CD14-positive monocyte (primary cell): ENCODE measurements around the gene ADA. TPM values are rescaled to one million over a fixed set of nuclear protein-coding genes. Genes with fewer than 3 reads are reported as not detected.

Experiments used
- DNase-seq, 3 donors: peaks; one replicate each; pipeline ENCODE4 v3.0.0-alpha.2; 2011 to 2022
- H2AFZ ChIP-seq: 2 replicates; pipeline ENCODE4 v1.6.0; 2012; ENCODE audit warnings: mild to moderate bottlenecking, low read depth, low read length, inconsistent platforms; ENCODE audit not compliant: insufficient read depth, poor library complexity, severe bottlenecking
- H3K27ac ChIP-seq, 2 donors: 1 replicate in 1 of 2; 2 replicates in 1 of 2; pipeline ENCODE4 v1.5.1; 2012 to 2013; ENCODE audit warnings: low read length in 2 of 2, control low read depth in 1 of 2, inconsistent platforms in 1 of 2, low read depth in 1 of 2, mild to moderate bottlenecking in 1 of 2
- H3K27me3 ChIP-seq, 2 donors: one replicate each; pipeline versions ENCODE4 v1.6.0 to v1.6.1; 2011 to 2013; ENCODE audit warnings: low read length in 2 of 2; ENCODE audit not compliant: control insufficient read depth in 2 of 2, insufficient read depth in 2 of 2
- H3K36me3 ChIP-seq, 2 donors: replicated peaks in 1 of 2; 1 replicate in 1 of 2; 2 replicates in 1 of 2; pipeline versions ENCODE4 v1.5.1 to v1.6.1; 2012 to 2013; ENCODE audit warnings: low read length in 2 of 2, control low read depth in 1 of 2, inconsistent platforms in 1 of 2, mild to moderate bottlenecking in 1 of 2; ENCODE audit not compliant: insufficient read depth in 2 of 2, control insufficient read depth in 1 of 2
- H3K4me1 ChIP-seq, 2 donors: 1 replicate in 1 of 2; 2 replicates in 1 of 2; pipeline versions ENCODE4 v1.5.1 to v1.6.1; 2012 to 2013; ENCODE audit warnings: low read length in 2 of 2, control low read depth in 1 of 2, inconsistent platforms in 1 of 2, mild to moderate bottlenecking in 1 of 2, moderate library complexity in 1 of 2; ENCODE audit not compliant: insufficient read depth in 2 of 2, control insufficient read depth in 1 of 2
- H3K4me2 ChIP-seq: replicated peaks from 2 replicates; pipeline ENCODE3; 2012; ENCODE audit warnings: low read length, moderate library complexity, mild to moderate bottlenecking; ENCODE audit not compliant: poor library complexity, severe bottlenecking; ENCODE audit errors: extremely low read depth
- H3K4me3 ChIP-seq, 3 experiments: fragments of 200-600 bp in 1 of 3; sonication (generic) in 1 of 3; replicated peaks in 1 of 3; 1 replicate in 2 of 3; 2 replicates in 1 of 3; pipeline ENCODE4 v1.5.1; 2011 to 2013; ENCODE audit warnings: low read length in 3 of 3, mild to moderate bottlenecking in 3 of 3, control low read depth in 2 of 3, low read depth in 2 of 3, inconsistent platforms in 1 of 3, moderate library complexity in 1 of 3
- H3K79me2 ChIP-seq: 2 replicates; pipeline ENCODE4 v1.6.0; 2012; ENCODE audit warnings: mild to moderate bottlenecking, control low read depth, inconsistent platforms, low read length, moderate library complexity; ENCODE audit not compliant: insufficient read depth
- H3K9ac ChIP-seq: 2 replicates; pipeline ENCODE4 v1.6.0; 2017; ENCODE audit warnings: low read length, mild to moderate bottlenecking; ENCODE audit not compliant: insufficient read depth, poor library complexity, severe bottlenecking
- H3K9me3 ChIP-seq, 2 donors: replicated peaks in 1 of 2; 1 replicate in 1 of 2; 2 replicates in 1 of 2; pipeline versions ENCODE4 v1.5.1 to v1.6.1; 2012 to 2013; ENCODE audit warnings: low read length in 2 of 2, control low read depth in 1 of 2; ENCODE audit not compliant: control insufficient read depth in 1 of 2, insufficient read depth in 1 of 2
- H4K20me1 ChIP-seq: 2 replicates; pipeline ENCODE4 v1.6.0; 2012; ENCODE audit warnings: mild to moderate bottlenecking, low read length, control low read depth, moderate library complexity; ENCODE audit not compliant: insufficient read depth
- H3K27ac Mint-ChIP-seq, 7 donors: one replicate each; pipeline ENCODE4 v1.8.0; 2020; ENCODE audit warnings: mild to moderate bottlenecking in 7 of 7, mixed read lengths in 7 of 7, moderate library complexity in 6 of 7, inconsistent platforms in 2 of 7
- H3K27me3 Mint-ChIP-seq, 3 donors: one replicate each; pipeline ENCODE4 v1.8.0; 2021 to 2022; ENCODE audit warnings: low read depth in 3 of 3, mild to moderate bottlenecking in 3 of 3, mixed read lengths in 3 of 3, moderate library complexity in 3 of 3, inconsistent platforms in 1 of 3
- H3K36me3 Mint-ChIP-seq, 2 donors: one replicate each; pipeline ENCODE4 v1.8.0; 2020; ENCODE audit warnings: mixed read lengths in 2 of 2, inconsistent platforms in 1 of 2, mild to moderate bottlenecking in 1 of 2
- H3K4me1 Mint-ChIP-seq: one replicate; pipeline ENCODE4 v1.8.0; 2020; ENCODE audit warnings: mild to moderate bottlenecking, mixed read lengths
- H3K4me3 Mint-ChIP-seq, 2 donors: one replicate each; pipeline ENCODE4 v1.8.0; 2020; ENCODE audit warnings: mild to moderate bottlenecking in 2 of 2, mixed read lengths in 2 of 2, moderate library complexity in 1 of 2
- H3K9me3 Mint-ChIP-seq, 7 donors: one replicate each; pipeline ENCODE4 v1.8.0; 2020 to 2022; ENCODE audit warnings: mixed read lengths in 7 of 7, mild to moderate bottlenecking in 6 of 7, moderate library complexity in 6 of 7, inconsistent platforms in 2 of 7
- WGBS: methylation state at CpG from one replicate; pipeline ENCODE4 v1.1.5; 2013; ENCODE audit warnings: missing lambda C conversion rate; ENCODE audit not compliant: insufficient coverage; 5-methylcytosine and 5-hydroxymethylcytosine counted together
- intact Hi-C, 2 donors: fragments of 100-400 bp; cut with micrococcal nuclease; formaldehyde crosslinking; loops; one replicate each; pipeline versions ENCODE4 v1.15.0 to v1.15.1; 2023
- polyA plus RNA-seq, 3 donors: library from polyadenylated mRNA; depleted of rRNA in 1 of 3; unstranded in 2 of 3; stranded (reverse) in 1 of 3; fragments of 300-500 nt in 2 of 3; fragments of >200 nt in 1 of 3; fragmentation: Illumina TruSeq in 2 of 3; gene quantifications; 1 replicate in 2 of 3; 2 replicates in 1 of 3; pipeline ENCODE4 v1.2.3, GENCODE V29; 2012 to 2021
- TF ChIP-seq, protein P1 (sequence below): fragments of 200-600 bp; IDR thresholded peaks from one replicate; pipeline ENCODE4 v1.8.0; 2022; ENCODE audit warnings: antibody characterized with exemption, mild to moderate bottlenecking

The ADA gene
- polyA plus RNA-seq, 3 donors, result 11.1 to 17.2 (median 15.6) TPM

DNA sequence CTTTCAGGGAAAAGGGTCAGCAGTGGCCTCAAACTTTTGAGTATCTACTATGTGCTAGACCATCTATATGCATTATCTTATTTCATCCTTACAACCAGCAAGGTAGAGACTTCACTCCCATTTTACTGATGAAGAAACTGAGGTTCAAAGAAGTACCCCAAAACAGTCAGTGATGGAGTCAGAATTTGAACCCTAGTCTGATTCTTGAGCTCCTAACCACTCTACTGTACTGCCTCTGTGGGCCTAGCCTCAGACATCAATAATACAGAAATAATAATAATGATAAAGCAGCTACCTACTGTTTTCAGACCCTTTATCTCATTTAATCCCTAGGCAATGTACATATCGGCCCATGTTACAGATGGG lies 8.4 kb downstream of the ADA start:
- peaks cover 63 to 71% of the 10 kb centered on the region in 2 donors for H3K4me1 ChIP-seq
- peaks cover 0 to 5% of the 10 kb centered on the region in 2 donors for H3K9me3 ChIP-seq
- peak overlapping the region in 1 of 2 donors; percentile 16 for H3K4me3 Mint-ChIP-seq
- no CpG with 5 or more reads among the region's 1 CpG for WGBS
- peak overlapping the region; percentile 72 to 94 (median 89) for H3K27ac Mint-ChIP-seq
- no peak for DNase-seq
- H3K4me2 ChIP-seq, result peak overlapping the region; percentile 56
- peak overlapping the region; percentile 47 to 71 for H3K27ac ChIP-seq
- peaks cover 0 to 2% of the 10 kb centered on the region in 2 donors for H3K36me3 Mint-ChIP-seq
- no peaks in the 10 kb centered on the region for H4K20me1 ChIP-seq
- peaks cover 3% of the 10 kb centered on the region for H3K79me2 ChIP-seq
- no peaks in the 10 kb centered on the region for H3K36me3 ChIP-seq
- no peak overlapping the region for H3K4me3 ChIP-seq
- H3K27me3 Mint-ChIP-seq, result peaks cover 1 to 5% (median 4%) of the 10 kb centered on the region in 3 donors
- no peaks in the 10 kb centered on the region for H3K27me3 ChIP-seq
- peak overlapping the region; percentile 5 for H3K9ac ChIP-seq
- H3K4me1 Mint-ChIP-seq, result peaks cover 67% of the 10 kb centered on the region
- intact Hi-C loops, result loop anchor here in 1 of 2 donors (10.0 kb wide), 1 partner anchor 322 kb away; the partner anchor contains the start of genes STK4 and TOMM34
- peaks cover 0 to 8% (median 5%) of the 10 kb centered on the region in 7 donors for H3K9me3 Mint-ChIP-seq
- no peak overlapping the region for H2AFZ ChIP-seq
- TF ChIP-seq, protein P1, sequence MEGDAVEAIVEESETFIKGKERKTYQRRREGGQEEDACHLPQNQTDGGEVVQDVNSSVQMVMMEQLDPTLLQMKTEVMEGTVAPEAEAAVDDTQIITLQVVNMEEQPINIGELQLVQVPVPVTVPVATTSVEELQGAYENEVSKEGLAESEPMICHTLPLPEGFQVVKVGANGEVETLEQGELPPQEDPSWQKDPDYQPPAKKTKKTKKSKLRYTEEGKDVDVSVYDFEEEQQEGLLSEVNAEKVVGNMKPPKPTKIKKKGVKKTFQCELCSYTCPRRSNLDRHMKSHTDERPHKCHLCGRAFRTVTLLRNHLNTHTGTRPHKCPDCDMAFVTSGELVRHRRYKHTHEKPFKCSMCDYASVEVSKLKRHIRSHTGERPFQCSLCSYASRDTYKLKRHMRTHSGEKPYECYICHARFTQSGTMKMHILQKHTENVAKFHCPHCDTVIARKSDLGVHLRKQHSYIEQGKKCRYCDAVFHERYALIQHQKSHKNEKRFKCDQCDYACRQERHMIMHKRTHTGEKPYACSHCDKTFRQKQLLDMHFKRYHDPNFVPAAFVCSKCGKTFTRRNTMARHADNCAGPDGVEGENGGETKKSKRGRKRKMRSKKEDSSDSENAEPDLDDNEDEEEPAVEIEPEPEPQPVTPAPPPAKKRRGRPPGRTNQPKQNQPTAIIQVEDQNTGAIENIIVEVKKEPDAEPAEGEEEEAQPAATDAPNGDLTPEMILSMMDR, result no peak

- Histone ChIP-seq H3K4me1 (peaks cover 62 to 64% of the 10 kb centered on the region in 2 donors), H4K20me1 (no peaks in the 10 kb centered on the region), H3K27ac (peak overlapping the region; percentile 47 to 71), H3K36me3 (no peaks in the 10 kb centered on the region), H3K79me2 (no peaks in the 10 kb centered on the region), H3K9ac (peak overlapping the region; percentile 5), H3K4me2 (peak overlapping the region; percentile 56), H3K27me3 (no peaks in the 10 kb centered on the region), H2AFZ (peak overlapping the region; percentile 72), H3K9me3 (peaks cover 0 to 5% of the 10 kb centered on the region in 2 donors), H3K4me3 (peak overlapping the region in 1 of 3 experiments; percentile 48)
- Mint-ChIP-seq H3K36me3 (peaks cover 0 to 2% of the 10 kb centered on the region in 2 donors), H3K27me3 (peaks cover 1 to 5% (median 4%) of the 10 kb centered on the region in 3 donors), H3K4me1 (peaks cover 62% of the 10 kb centered on the region), H3K9me3 (peaks cover 0 to 8% (median 5%) of the 10 kb centered on the region in 7 donors), H3K4me3 (peak overlapping the region; percentile 75 to 89), H3K27ac (peak overlapping the region; percentile 77 to 94 (median 89))
- peak; percentile 57 to 80 (median 66) for DNase-seq
- intact Hi-C loops, result loop anchor here in 1 of 2 donors (10.0 kb wide), 1 partner anchor 322 kb away; the partner anchor contains the start of genes STK4 and TOMM34
- WGBS, result 22% methylated on average over 15 of the region's 17 CpGs
- TF ChIP-seq, protein P1, result no peak
Measured at GRCh38 chr20:44642203-44643153, 9.0 kb downstream of the ADA start.
